Measurements from ENCODE around the gene MVB12B. TPM values are rescaled to one million over a fixed set of nuclear protein-coding genes. Genes with fewer than 3 reads are reported as not detected.
A peak's percentile ranks its signal among the peaks of the same experiment; 100 is the strongest.

The MVB12B gene
- total and polyA plus RNA-seq, 10 donors: 2.8 to 52.4 (median 34.8) TPM

GRCh38 chr9:126514037-126514821, 187.6 kb downstream of the MVB12B start:
- Histone ChIP-seq H3K27me3 (replicated peaks in 1 of 7) (peaks cover 0 to 97% (median 45%) of the 10 kb centered on the region in 7 donors), H3K4me1 (peaks cover 11 to 51% (median 30%) of the 10 kb centered on the region in 6 donors), H3K36me3 (no peaks in the 10 kb centered on the region), H3K9me3 (no peaks in the 10 kb centered on the region), H3K4me3 (peak overlapping the region in 7 of 8 donors; percentile 9 to 60 (median 18)), H3K27ac (no peak overlapping the region)
- WGBS, 5 donors: 4 to 15% (median 10%) methylated on average over 25 to 63 of the region's 63 CpGs
- peak in 7 of 11 experiments; percentile 43 to 83 (median 79) for TF ChIP-seq CTCF (IDR thresholded peaks at IDR 0.05 in 8 of 11, conservative IDR thresholded peaks at IDR 0.05 in 3 of 11)
- TF ChIP-seq POLR2A (IDR thresholded peaks at IDR 0.05): no peak
- TF ChIP-seq POLR2AphosphoS5 (IDR thresholded peaks at IDR 0.05): peak in 1 of 3 donors; percentile 12
- peak; percentile 94 for DNase-seq
- intact Hi-C loops (cut with DNase I; ENCODE audit: low total_unique reads): no loop called here

- 67 to 81% (median 73%) methylated on average over 27 of the region's 27 CpGs for WGBS, 5 donors
Measured at GRCh38 chr9:126515001-126515872, 188.6 kb downstream of the MVB12B start.

GRCh38 chr9:126515873-126516505, 189.4 kb downstream of the MVB12B start:
- 73 to 83% (median 79%) methylated on average over 14 of the region's 14 CpGs for WGBS, 5 donors
- Histone ChIP-seq H3K27me3 (replicated peaks in 1 of 7) (peaks cover 0 to 94% (median 48%) of the 10 kb centered on the region in 7 donors), H3K4me1 (peaks cover 11 to 59% (median 30%) of the 10 kb centered on the region in 6 donors), H3K27ac (no peak overlapping the region), H3K4me3 (no peak overlapping the region), H3K9me3 (no peaks in the 10 kb centered on the region), H3K36me3 (no peaks in the 10 kb centered on the region)
- intact Hi-C loops (cut with DNase I; ENCODE audit: low total_unique reads): no loop called here
- peak; percentile 64 for DNase-seq
- TF ChIP-seq POLR2AphosphoS5 (IDR thresholded peaks at IDR 0.05): no peak
- no peak for TF ChIP-seq CTCF (IDR thresholded peaks at IDR 0.05 in 8 of 11, conservative IDR thresholded peaks at IDR 0.05 in 3 of 11)
- TF ChIP-seq POLR2A (IDR thresholded peaks at IDR 0.05): no peak

More at GRCh38 chr9:126515001-126515872, 188.6 kb downstream of the MVB12B start:
- no peaks in the 10 kb centered on the region for H3K36me3 ChIP-seq
- DNase-seq: peak; percentile 66
- no peak overlapping the region for H3K4me3 ChIP-seq
- no peaks in the 10 kb centered on the region for H3K9me3 ChIP-seq
- H3K27ac ChIP-seq: no peak overlapping the region
- intact Hi-C loops (cut with DNase I; ENCODE audit: low total_unique reads): no loop called here
- H3K27me3 ChIP-seq (replicated peaks in 1 of 7): peaks cover 0 to 99% (median 48%) of the 10 kb centered on the region in 7 donors
- TF ChIP-seq POLR2AphosphoS5 (IDR thresholded peaks at IDR 0.05): no peak
- no peak for TF ChIP-seq POLR2A (IDR thresholded peaks at IDR 0.05)
- TF ChIP-seq CTCF (IDR thresholded peaks at IDR 0.05 in 8 of 11, conservative IDR thresholded peaks at IDR 0.05 in 3 of 11): no peak
- peaks cover 11 to 59% (median 30%) of the 10 kb centered on the region in 6 donors for H3K4me1 ChIP-seq
